Stomach (tissue), 4 donors: ENCODE results near the gene CAVIN2.

Experiments used
- EP300 ChIP-seq: sonication (generic); formaldehyde crosslinking; IDR thresholded peaks from one replicate; pipeline ENCODE4 v1.6.1; 2017; ENCODE audit warnings: antibody characterized with exemption
- POLR2A ChIP-seq, 4 donors: fragments of 450-650 bp; IDR thresholded peaks; one replicate each; pipeline ENCODE4 v1.6.1; 2016; ENCODE audit warnings: antibody characterized with exemption in 4 of 4, control low read depth in 2 of 4, mild to moderate bottlenecking in 1 of 4, moderate library complexity in 1 of 4
- TF ChIP-seq, protein P1 (sequence below), 7 experiments: fragments of 450-650 bp in 4 of 7; fragments of 200-600 bp in 3 of 7; sonication (generic) in 3 of 7; IDR thresholded peaks; one replicate each; pipeline ENCODE4 v1.5.1; 2016 to 2019; ENCODE audit warnings: antibody characterized with exemption in 7 of 7, control low read depth in 2 of 7, mild to moderate bottlenecking in 1 of 7

DNA sequence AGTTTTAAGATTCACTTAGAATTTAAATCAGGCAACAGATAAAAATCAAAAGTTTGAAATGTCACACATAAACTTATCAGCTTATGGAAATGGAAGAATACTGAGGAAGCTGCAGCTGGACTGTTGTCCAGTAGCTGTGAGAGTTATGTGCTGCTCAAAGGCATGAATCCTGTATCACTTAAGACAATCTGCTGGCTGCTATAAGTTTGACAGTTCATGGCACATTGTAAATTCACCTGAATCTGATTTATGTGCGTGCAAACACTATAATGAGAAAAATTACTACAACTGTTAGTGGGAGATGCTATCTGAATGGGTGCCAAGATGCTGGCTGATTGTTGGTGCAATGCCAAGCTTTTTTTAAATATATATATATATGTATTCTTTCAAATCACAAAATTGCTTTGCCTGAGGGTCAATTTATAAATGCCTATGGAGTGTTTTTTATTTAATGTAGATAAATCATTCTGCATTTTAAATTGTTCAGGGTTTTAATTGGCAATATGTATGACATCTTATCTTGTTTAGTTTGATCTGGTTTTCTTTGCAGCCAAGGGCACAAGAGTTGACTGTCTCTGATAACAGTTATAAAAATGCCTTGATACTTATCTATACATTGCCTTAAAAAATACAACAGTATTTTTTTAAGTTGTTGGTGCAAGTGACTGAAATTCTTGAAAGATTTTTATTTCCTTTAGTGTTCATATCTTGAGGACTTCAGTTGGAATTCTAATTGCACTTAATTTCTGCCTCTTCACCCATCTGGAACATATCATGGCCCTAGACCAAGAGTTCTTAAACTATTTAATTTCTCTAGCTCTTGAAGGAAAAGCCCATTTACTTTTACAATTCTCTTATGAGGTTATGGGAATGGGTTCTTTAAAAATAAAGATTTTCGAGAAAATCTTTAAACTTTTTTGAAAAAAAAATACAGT is 48.7 kb downstream of the CAVIN2 start:
- TF ChIP-seq, protein P1, sequence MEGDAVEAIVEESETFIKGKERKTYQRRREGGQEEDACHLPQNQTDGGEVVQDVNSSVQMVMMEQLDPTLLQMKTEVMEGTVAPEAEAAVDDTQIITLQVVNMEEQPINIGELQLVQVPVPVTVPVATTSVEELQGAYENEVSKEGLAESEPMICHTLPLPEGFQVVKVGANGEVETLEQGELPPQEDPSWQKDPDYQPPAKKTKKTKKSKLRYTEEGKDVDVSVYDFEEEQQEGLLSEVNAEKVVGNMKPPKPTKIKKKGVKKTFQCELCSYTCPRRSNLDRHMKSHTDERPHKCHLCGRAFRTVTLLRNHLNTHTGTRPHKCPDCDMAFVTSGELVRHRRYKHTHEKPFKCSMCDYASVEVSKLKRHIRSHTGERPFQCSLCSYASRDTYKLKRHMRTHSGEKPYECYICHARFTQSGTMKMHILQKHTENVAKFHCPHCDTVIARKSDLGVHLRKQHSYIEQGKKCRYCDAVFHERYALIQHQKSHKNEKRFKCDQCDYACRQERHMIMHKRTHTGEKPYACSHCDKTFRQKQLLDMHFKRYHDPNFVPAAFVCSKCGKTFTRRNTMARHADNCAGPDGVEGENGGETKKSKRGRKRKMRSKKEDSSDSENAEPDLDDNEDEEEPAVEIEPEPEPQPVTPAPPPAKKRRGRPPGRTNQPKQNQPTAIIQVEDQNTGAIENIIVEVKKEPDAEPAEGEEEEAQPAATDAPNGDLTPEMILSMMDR (IDR thresholded peaks at IDR 0.05) = no peak
- TF ChIP-seq POLR2A (IDR thresholded peaks at IDR 0.05) = no peak
- no peak for TF ChIP-seq EP300
